SH-SY5Y (cell line): ENCODE results near the gene HDHD5.

Experiments
- GATA2 ChIP-seq: IDR thresholded peaks from 2 replicates; pipeline ENCODE4 v1.6.1; 2011; ENCODE audit warnings: mild to moderate bottlenecking, low read depth, low read length
- GATA3 ChIP-seq: IDR thresholded peaks from 2 replicates; pipeline ENCODE4 v1.6.1; 2011; ENCODE audit warnings: low read depth, mild to moderate bottlenecking, low read length, moderate library complexity

DNA sequence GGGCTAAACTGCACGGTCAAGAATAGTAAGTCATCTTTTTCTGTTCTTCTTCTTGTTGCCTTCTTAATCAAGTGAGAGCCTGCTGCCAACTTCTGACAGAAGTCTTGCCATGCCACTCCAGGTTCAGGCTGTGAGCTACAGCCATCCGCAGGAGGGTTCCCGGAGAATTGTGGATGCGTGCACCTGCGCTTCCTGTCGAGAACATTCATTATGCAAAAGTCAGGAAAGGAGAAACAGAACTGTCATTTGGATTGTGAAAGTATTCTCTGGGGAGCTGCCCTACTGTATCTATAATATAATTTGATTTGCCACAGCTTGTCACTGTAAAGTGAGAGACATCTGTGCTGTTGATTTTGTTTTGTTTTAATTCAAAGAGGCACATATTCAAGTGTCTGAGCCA is 62.0 kb downstream of the HDHD5 start:
- TF ChIP-seq GATA2 = no peak
- TF ChIP-seq GATA3 = no peak
